ENCODE data around the gene ACO1. TPM values are rescaled to one million over a fixed set of nuclear protein-coding genes. Genes with fewer than 3 reads are reported as not detected.

ACO1 gene
- total and polyA plus RNA-seq, 2 experiments from 2014 or later: 72.0 to 79.5 TPM

- H3K9me3 ChIP-seq (ENCODE audit: low read depth): no peaks in the 10 kb centered on the region
- H3K9me2 ChIP-seq (ENCODE audit: insufficient read depth): no peaks in the 10 kb centered on the region
- no peak overlapping the region for H2AFZ ChIP-seq
- no peaks in the 10 kb centered on the region for H4K20me1 ChIP-seq (ENCODE audit: insufficient read depth)
- 98 to 99% methylated on average over 3 of the region's 3 CpGs for WGBS, 2 experiments (ENCODE audit: low coverage in 1 of 2, low lambda C conversion rate in 2 of 2, missing lambda C conversion rate in 2 of 2)
- no peak for TF ChIP-seq EZH2phosphoT487 (IDR thresholded peaks at IDR 0.05; ENCODE audit: insufficient read depth, low read depth)
- no peak for TF ChIP-seq EZH2 (IDR thresholded peaks at IDR 0.05; ENCODE audit: insufficient read depth, poor library complexity, severe bottlenecking)
- H3K36me3 ChIP-seq (ENCODE audit: low read depth): peaks cover 42% of the 10 kb centered on the region; the same call in 1 of the 2 replicates
- H3K4me3 ChIP-seq: no peak overlapping the region
- H3F3A ChIP-seq (ENCODE audit: insufficient read depth): no peaks in the 10 kb centered on the region
- no peak for DNase-seq
- H3K4me2 ChIP-seq (ENCODE audit: unreplicated experiment): no peak overlapping the region
- in situ Hi-C loops (cut with MboI): no loop called here
- no peaks in the 10 kb centered on the region for H3K79me2 ChIP-seq (ENCODE audit: insufficient read depth)
- H3K27me3 ChIP-seq (replicated peaks; ENCODE audit: insufficient read depth): no peaks in the 10 kb centered on the region
- H3K4me1 ChIP-seq (ENCODE audit: insufficient read depth): no peaks in the 10 kb centered on the region
- no peak overlapping the region for H3K27ac ChIP-seq
- H3K9ac ChIP-seq: no peak overlapping the region
Measured at GRCh38 chr9:32412440-32412839, 28.0 kb downstream of the ACO1 start.

GRCh38 chr9:32413424-32413823 is 29.0 kb downstream of the ACO1 start:
- H3K36me3 ChIP-seq (ENCODE audit: low read depth): peaks cover 40% of the 10 kb centered on the region; the same call in 1 of the 2 replicates
- no peak overlapping the region for H3K4me2 ChIP-seq (ENCODE audit: unreplicated experiment)
- H3K4me1 ChIP-seq (ENCODE audit: insufficient read depth): no peaks in the 10 kb centered on the region
- no peak overlapping the region for H3K27ac ChIP-seq
- H3K9ac ChIP-seq: no peak overlapping the region
- no peaks in the 10 kb centered on the region for H3K9me3 ChIP-seq (ENCODE audit: low read depth)
- TF ChIP-seq EZH2phosphoT487 (IDR thresholded peaks at IDR 0.05; ENCODE audit: insufficient read depth, low read depth) (no peak), EZH2 (IDR thresholded peaks at IDR 0.05; ENCODE audit: insufficient read depth, poor library complexity, severe bottlenecking) (no peak)
- H3K4me3 ChIP-seq: no peak overlapping the region
- H4K20me1 ChIP-seq (ENCODE audit: insufficient read depth): no peaks in the 10 kb centered on the region
- no peaks in the 10 kb centered on the region for H3F3A ChIP-seq (ENCODE audit: insufficient read depth)
- DNase-seq: no peak
- H2AFZ ChIP-seq: no peak overlapping the region
- H3K79me2 ChIP-seq (ENCODE audit: insufficient read depth): no peaks in the 10 kb centered on the region
- in situ Hi-C loops (cut with MboI): no loop called here
- H3K27me3 ChIP-seq (replicated peaks; ENCODE audit: insufficient read depth): no peaks in the 10 kb centered on the region
- no peaks in the 10 kb centered on the region for H3K9me2 ChIP-seq (ENCODE audit: insufficient read depth)

GRCh38 chr9:32414856-32415255 is 30.4 kb downstream of the ACO1 start:
- no peaks in the 10 kb centered on the region for H3F3A ChIP-seq (ENCODE audit: insufficient read depth)
- H3K27ac ChIP-seq: no peak overlapping the region
- H3K27me3 ChIP-seq (replicated peaks; ENCODE audit: insufficient read depth): no peaks in the 10 kb centered on the region
- no peaks in the 10 kb centered on the region for H3K9me3 ChIP-seq (ENCODE audit: low read depth)
- H3K4me3 ChIP-seq: no peak overlapping the region
- peaks cover 34% of the 10 kb centered on the region; the same call in 1 of the 2 replicates for H3K36me3 ChIP-seq (ENCODE audit: low read depth)
- in situ Hi-C loops (cut with MboI): no loop called here
- TF ChIP-seq EZH2phosphoT487 (IDR thresholded peaks at IDR 0.05; ENCODE audit: insufficient read depth, low read depth) (no peak), EZH2 (IDR thresholded peaks at IDR 0.05; ENCODE audit: insufficient read depth, poor library complexity, severe bottlenecking) (no peak)
- H2AFZ ChIP-seq: no peak overlapping the region
- no peaks in the 10 kb centered on the region for H4K20me1 ChIP-seq (ENCODE audit: insufficient read depth)
- H3K9ac ChIP-seq: no peak overlapping the region
- H3K4me1 ChIP-seq (ENCODE audit: insufficient read depth): no peaks in the 10 kb centered on the region
- no peaks in the 10 kb centered on the region for H3K9me2 ChIP-seq (ENCODE audit: insufficient read depth)
- DNase-seq: no peak
- no peaks in the 10 kb centered on the region for H3K79me2 ChIP-seq (ENCODE audit: insufficient read depth)
- WGBS, 2 experiments (ENCODE audit: low coverage in 1 of 2, low lambda C conversion rate in 2 of 2, missing lambda C conversion rate in 2 of 2): 95 to 98% methylated on average over 2 of the region's 2 CpGs
- no peak overlapping the region for H3K4me2 ChIP-seq (ENCODE audit: unreplicated experiment)

- 95 to 100% methylated on average over 2 of the region's 2 CpGs for WGBS, 2 experiments (ENCODE audit: low coverage in 1 of 2, low lambda C conversion rate in 2 of 2, missing lambda C conversion rate in 2 of 2)
- Histone ChIP-seq H3K4me3 (no peak overlapping the region), H3K9me3 (ENCODE audit: low read depth) (no peaks in the 10 kb centered on the region), H3K27me3 (replicated peaks; ENCODE audit: insufficient read depth) (no peaks in the 10 kb centered on the region), H3K4me1 (ENCODE audit: insufficient read depth) (no peaks in the 10 kb centered on the region), H3K27ac (no peak overlapping the region), H3K79me2 (ENCODE audit: insufficient read depth) (no peaks in the 10 kb centered on the region), H4K20me1 (ENCODE audit: insufficient read depth) (no peaks in the 10 kb centered on the region), H3K9ac (no peak overlapping the region), H2AFZ (no peak overlapping the region), H3K36me3 (ENCODE audit: low read depth) (peaks cover 53% of the 10 kb centered on the region), H3K9me2 (ENCODE audit: insufficient read depth) (no peaks in the 10 kb centered on the region), H3F3A (ENCODE audit: insufficient read depth) (peaks cover 17% of the 10 kb centered on the region; the same call in 1 of the 2 replicates), H3K4me2 (ENCODE audit: unreplicated experiment) (no peak overlapping the region)
- TF ChIP-seq EZH2 (IDR thresholded peaks at IDR 0.05; ENCODE audit: insufficient read depth, poor library complexity, severe bottlenecking) (no peak), EZH2phosphoT487 (IDR thresholded peaks at IDR 0.05; ENCODE audit: insufficient read depth, low read depth) (no peak)
- in situ Hi-C loops (cut with MboI): no loop called here
- DNase-seq: no peak
Measured at GRCh38 chr9:32419921-32420320, 35.5 kb downstream of the ACO1 start.

GRCh38 chr9:32422237-32422806 is 37.9 kb downstream of the ACO1 start:
- TF ChIP-seq EZH2phosphoT487 (IDR thresholded peaks at IDR 0.05; ENCODE audit: insufficient read depth, low read depth) (no peak), EZH2 (IDR thresholded peaks at IDR 0.05; ENCODE audit: insufficient read depth, poor library complexity, severe bottlenecking) (no peak)
- no peaks in the 10 kb centered on the region for H3K9me2 ChIP-seq (ENCODE audit: insufficient read depth)
- H4K20me1 ChIP-seq (ENCODE audit: insufficient read depth): no peaks in the 10 kb centered on the region
- 95 to 97% methylated on average over 7 of the region's 7 CpGs for WGBS, 2 experiments (ENCODE audit: low coverage in 1 of 2, low lambda C conversion rate in 2 of 2, missing lambda C conversion rate in 2 of 2)
- in situ Hi-C loops (cut with MboI): no loop called here
- no peak overlapping the region for H2AFZ ChIP-seq
- no peaks in the 10 kb centered on the region for H3K27me3 ChIP-seq (replicated peaks; ENCODE audit: insufficient read depth)
- H3K9me3 ChIP-seq (ENCODE audit: low read depth): no peaks in the 10 kb centered on the region
- no peak overlapping the region for H3K4me3 ChIP-seq
- peaks cover 33% of the 10 kb centered on the region for H3F3A ChIP-seq (ENCODE audit: insufficient read depth)
- no peak overlapping the region for H3K4me2 ChIP-seq (ENCODE audit: unreplicated experiment)
- peaks cover 13% of the 10 kb centered on the region for H3K4me1 ChIP-seq (ENCODE audit: insufficient read depth)
- H3K9ac ChIP-seq: no peak overlapping the region
- no peak for DNase-seq
- peaks cover 56% of the 10 kb centered on the region for H3K36me3 ChIP-seq (ENCODE audit: low read depth)
- no peaks in the 10 kb centered on the region for H3K79me2 ChIP-seq (ENCODE audit: insufficient read depth)
- H3K27ac ChIP-seq: no peak overlapping the region

All from GM23248 (cell line).